NCI-H2107 treated with DMSO at 0.1 percent for 48 hours (cell line): ENCODE data around the gene PRPF31.

Experiments used
- DNase-seq: peaks from one replicate; lab custom pipeline; 2025; ENCODE audit not compliant: unreplicated experiment; lab: John Stamatoyannopoulos, UW

PRPF31 gene

GRCh38 chr19:54138489-54139256 is 23.1 kb downstream of the PRPF31 start:
- no peak for DNase-seq

- DNase-seq, result no peak
These were observed 25.8 kb downstream of the PRPF31 start for GRCh38 chr19:54141356-54141755.

- DNase-seq, result no peak
These were observed 26.7 kb downstream of the PRPF31 start for GRCh38 chr19:54142166-54142780.

GRCh38 chr19:54145541-54146158 is 30.1 kb downstream of the PRPF31 start:
- no peak for DNase-seq

GRCh38 chr19:54147676-54148075 is 32.1 kb downstream of the PRPF31 start:
- no peak for DNase-seq

- DNase-seq, result no peak
These were observed 32.6 kb downstream of the PRPF31 start for GRCh38 chr19:54148158-54148557.

GRCh38 chr19:54149021-54149812 is 33.7 kb downstream of the PRPF31 start:
- DNase-seq, result no peak

GRCh38 chr19:54151362-54152035 is 35.9 kb downstream of the PRPF31 start:
- no peak for DNase-seq

GRCh38 chr19:54152267-54152666 is 36.7 kb downstream of the PRPF31 start:
- DNase-seq, result no peak

- DNase-seq, result no peak
These were observed 37.4 kb downstream of the PRPF31 start for GRCh38 chr19:54152878-54153524.

- DNase-seq, result no peak
These were observed 38.3 kb downstream of the PRPF31 start for GRCh38 chr19:54153731-54154326.

GRCh38 chr19:54154603-54155345 is 39.2 kb downstream of the PRPF31 start:
- no peak for DNase-seq

GRCh38 chr19:54155694-54156093 is 40.1 kb downstream of the PRPF31 start:
- no peak for DNase-seq

- DNase-seq, result no peak
These were observed 40.9 kb downstream of the PRPF31 start for GRCh38 chr19:54156490-54156889.

- no peak for DNase-seq
These were observed 41.4 kb downstream of the PRPF31 start for GRCh38 chr19:54156953-54157352.

GRCh38 chr19:54158812-54159351 is 43.3 kb downstream of the PRPF31 start:
- no peak for DNase-seq

- DNase-seq, result peak; percentile 98
These were observed 44.0 kb downstream of the PRPF31 start, which contains the start of gene LENG1 for GRCh38 chr19:54159352-54160181. Gene LENG1 (minus strand): TSS chr19:54159721. CDS start chr19:54159695, 26 bp downstream.
